Measurements from ENCODE around the gene SUPT20H. TPM values are rescaled to one million over a fixed set of nuclear protein-coding genes. Genes with fewer than 3 reads are reported as not detected.

SUPT20H gene
- total and polyA plus RNA-seq, 2 experiments from 2014 or later = 49.8 to 64.2 TPM

GRCh38 chr13:37105251-37105714, 45.8 kb upstream of the SUPT20H start, which contains the start of gene CSNK1A1L:
CSNK1A1L (minus strand) TSS chr13:37105664; CDS start chr13:37105256, 408 bp downstream.
- no peak for TF ChIP-seq CTCF (IDR thresholded peaks at IDR 0.05; ENCODE audit: low read depth, low read length)

GRCh38 chr13:37102896-37103295, 43.4 kb upstream of the SUPT20H start:
- no peak overlapping the region for H3K27ac ChIP-seq
- H3K36me3 ChIP-seq = no peaks in the 10 kb centered on the region
- no peaks in the 10 kb centered on the region for H3K4me1 ChIP-seq (ENCODE audit: low read depth)
- H3K27me3 ChIP-seq = no peaks in the 10 kb centered on the region
- no peak for TF ChIP-seq CTCF (IDR thresholded peaks at IDR 0.05; ENCODE audit: low read depth, low read length)
- H3K4me3 ChIP-seq = no peak overlapping the region
- no peak for DNase-seq (ENCODE audit: low read depth in 1 of 2, low spot score in 1 of 2)
- H3K9me3 ChIP-seq (ENCODE audit: low read depth) = no peaks in the 10 kb centered on the region

More at GRCh38 chr13:37105251-37105714, 45.8 kb upstream of the SUPT20H start, which contains the start of gene CSNK1A1L:
- no peak within 1 kb of the TSS for H3K4me3 ChIP-seq
- H3K36me3 ChIP-seq = no peaks in the 10 kb centered on the region
- no peak within 1 kb of the TSS for H3K27ac ChIP-seq
- H3K4me1 ChIP-seq (ENCODE audit: low read depth) = no peaks in the 10 kb centered on the region
- H3K9me3 ChIP-seq (ENCODE audit: low read depth) = no peaks in the 10 kb centered on the region
- H3K27me3 ChIP-seq = no peaks in the 10 kb centered on the region
- DNase-seq (ENCODE audit: low read depth in 1 of 2, low spot score in 1 of 2) = no peak

GRCh38 chr13:37101201-37101600, 41.7 kb upstream of the SUPT20H start:
- DNase-seq (ENCODE audit: low read depth in 1 of 2, low spot score in 1 of 2) = no peak
- Histone ChIP-seq H3K4me1 (ENCODE audit: low read depth) (no peaks in the 10 kb centered on the region), H3K27me3 (no peaks in the 10 kb centered on the region), H3K4me3 (no peak overlapping the region), H3K9me3 (ENCODE audit: low read depth) (no peaks in the 10 kb centered on the region), H3K27ac (no peak overlapping the region), H3K36me3 (no peaks in the 10 kb centered on the region)
- no peak for TF ChIP-seq CTCF (IDR thresholded peaks at IDR 0.05; ENCODE audit: low read depth, low read length)

GRCh38 chr13:37100731-37101130, 41.2 kb upstream of the SUPT20H start:
- Histone ChIP-seq H3K4me3 (no peak overlapping the region), H3K27ac (no peak overlapping the region), H3K27me3 (no peaks in the 10 kb centered on the region), H3K4me1 (ENCODE audit: low read depth) (no peaks in the 10 kb centered on the region), H3K9me3 (ENCODE audit: low read depth) (no peaks in the 10 kb centered on the region), H3K36me3 (no peaks in the 10 kb centered on the region)
- TF ChIP-seq CTCF (IDR thresholded peaks at IDR 0.05; ENCODE audit: low read depth, low read length) = no peak
- no peak for DNase-seq (ENCODE audit: low read depth in 1 of 2, low spot score in 1 of 2)

- Histone ChIP-seq H3K27me3 (no peaks in the 10 kb centered on the region), H3K4me3 (no peak overlapping the region), H3K36me3 (no peaks in the 10 kb centered on the region), H3K9me3 (ENCODE audit: low read depth) (no peaks in the 10 kb centered on the region), H3K27ac (no peak overlapping the region), H3K4me1 (ENCODE audit: low read depth) (no peaks in the 10 kb centered on the region)
- TF ChIP-seq CTCF (IDR thresholded peaks at IDR 0.05; ENCODE audit: low read depth, low read length) = no peak
- DNase-seq (ENCODE audit: low read depth in 1 of 2, low spot score in 1 of 2) = no peak
Measured at GRCh38 chr13:37097076-37097475, 37.6 kb upstream of the SUPT20H start.
